ENCODE results near the gene SLAMF7.
A peak's percentile ranks its signal among the peaks of the same experiment; 100 is the strongest.
"Not testable (repeated sequence)": the region's sequence is repeated elsewhere in the genome, so short reads cannot be mapped to it uniquely, and the experiment has no call there.

The SLAMF7 gene

GRCh38 chr1:160777486-160778089 lies 38.5 kb downstream of the SLAMF7 start:
- peak; percentile 52 to 79 for DNase-seq

GRCh38 chr1:160778976-160779375 lies 39.9 kb downstream of the SLAMF7 start:
- no peak for DNase-seq

GRCh38 chr1:160779626-160780397 lies 40.8 kb downstream of the SLAMF7 start:
- DNase-seq, result peak; percentile 39 to 53

- no peak for DNase-seq
These were observed 41.3 kb downstream of the SLAMF7 start for GRCh38 chr1:160780398-160780755.

GRCh38 chr1:160781186-160781766 lies 42.2 kb downstream of the SLAMF7 start:
- no peak for DNase-seq

- peak; percentile 58 for DNase-seq
These were observed 43.1 kb downstream of the SLAMF7 start for GRCh38 chr1:160781914-160782689.

- not testable (repeated sequence) for DNase-seq
These were observed 44.1 kb downstream of the SLAMF7 start for GRCh38 chr1:160782988-160783765.

GRCh38 chr1:160789051-160789701 lies 50.1 kb downstream of the SLAMF7 start:
- no peak for DNase-seq

GRCh38 chr1:160789702-160790611 lies 50.9 kb downstream of the SLAMF7 start:
- peak in 1 of 2 donors; percentile 80 for DNase-seq

GRCh38 chr1:160794376-160794775 lies 55.3 kb downstream of the SLAMF7 start:
- DNase-seq, result no peak

- DNase-seq, result peak; percentile 92 to 93
These were observed 56.9 kb downstream of the SLAMF7 start, which contains the start of gene LY9 for GRCh38 chr1:160795951-160796383. Gene LY9 (plus strand): TSS chr1:160796174. CDS start chr1:160796188, 14 bp downstream.

- DNase-seq, result no peak
These were observed 58.2 kb downstream of the SLAMF7 start for GRCh38 chr1:160797271-160797709.

GRCh38 chr1:160797861-160798273 lies 58.8 kb downstream of the SLAMF7 start:
- DNase-seq, result peak; percentile 35 to 67

GRCh38 chr1:160798439-160798838 lies 59.4 kb downstream of the SLAMF7 start:
- DNase-seq, result no peak

GRCh38 chr1:160799641-160800040 lies 60.6 kb downstream of the SLAMF7 start:
- no peak for DNase-seq

- DNase-seq, result no peak
These were observed 61.1 kb downstream of the SLAMF7 start for GRCh38 chr1:160800142-160800541.

- DNase-seq, result peak in 1 of 2 donors; percentile 53
These were observed 61.8 kb downstream of the SLAMF7 start for GRCh38 chr1:160800645-160801408.

GRCh38 chr1:160801836-160802580 lies 63.0 kb downstream of the SLAMF7 start:
- DNase-seq, result no peak

Measured in CD4-positive, alpha-beta T cell treated with Interferon alpha-2 for 1 hour (primary cell).